ENCODE measurements around the gene THRA. TPM values are rescaled to one million over a fixed set of nuclear protein-coding genes. Genes with fewer than 3 reads are reported as not detected.

THRA gene
- total and polyA plus RNA-seq, 2 of the 8 experiments (the other 6 are each of a cell fraction or from before 2014, with no cell fraction given), result 6.4 to 10.2 TPM

DNA sequence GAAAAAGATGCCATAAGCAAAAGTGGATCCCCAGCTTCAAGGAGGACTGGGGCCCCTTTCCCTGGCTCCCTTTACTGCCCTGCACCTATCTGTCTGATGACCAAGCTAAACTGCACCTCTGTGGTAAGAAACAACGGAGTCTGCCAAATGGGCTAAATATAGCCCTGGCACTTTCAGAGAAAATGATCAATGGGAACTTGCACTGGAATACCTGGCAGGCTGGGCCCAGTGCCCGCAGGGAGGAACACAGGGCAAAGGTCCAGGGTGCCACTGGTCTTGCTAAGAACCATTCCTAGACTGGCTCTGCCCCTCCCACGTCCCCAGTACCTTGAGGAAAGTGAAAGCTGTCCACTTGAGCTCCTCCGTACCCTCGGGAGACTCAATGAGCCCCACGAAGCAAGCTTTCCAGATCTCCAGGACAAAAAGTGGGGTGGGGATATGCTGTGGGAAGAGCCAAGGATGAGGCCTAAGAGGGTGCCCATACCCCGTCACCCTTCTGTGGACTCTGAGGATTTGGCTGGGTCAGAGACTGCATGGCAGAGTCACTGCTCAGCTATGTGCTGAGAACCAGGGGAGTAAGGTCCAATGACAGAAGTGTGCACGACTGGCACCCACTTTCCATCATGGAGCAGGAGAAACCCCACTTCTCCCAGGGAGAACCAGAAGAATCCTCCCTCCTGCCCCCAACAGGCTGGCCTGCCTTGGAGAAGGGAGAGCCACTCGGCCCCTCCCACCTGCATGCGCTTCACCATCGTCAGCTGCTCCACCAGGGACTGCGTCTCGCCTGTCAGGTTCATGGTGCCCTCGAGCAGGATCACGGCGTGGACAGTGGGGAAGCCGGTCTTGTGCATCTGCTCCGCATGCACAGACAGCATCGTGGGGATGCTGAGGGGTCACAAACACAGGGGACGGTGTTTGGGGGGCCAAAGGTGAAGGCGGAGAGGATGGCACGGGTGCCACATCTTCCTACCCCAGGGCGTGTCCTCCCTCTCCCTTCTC, 30.1 kb upstream of the THRA start:
- H3K79me2 ChIP-seq (ENCODE audit: control insufficient read depth in 1 of 2, insufficient read depth in 2 of 2, low read length in 2 of 2), result no peaks in the 10 kb centered on the region
- H3K18ac ChIP-seq (ENCODE audit: extremely low read depth, low read length), result no peak overlapping the region
- H3K4me2 ChIP-seq (ENCODE audit: insufficient read depth in 1 of 2, low read depth in 2 of 2, low read length in 2 of 2), result no peak overlapping the region
- H2AK5ac ChIP-seq (ENCODE audit: low read depth, low read length), result no peak overlapping the region
- no peak overlapping the region for H3K27ac ChIP-seq (ENCODE audit: low read depth, low read length)
- no peak overlapping the region for H3K9ac ChIP-seq (replicated peaks in 1 of 4; ENCODE audit: extremely low read depth in 1 of 4, low read depth in 3 of 4, low read length in 3 of 4)
- H3K4me3 ChIP-seq (ENCODE audit: extremely low read depth in 1 of 4, insufficient read depth in 2 of 4, low read depth in 3 of 4, low read length in 4 of 4), result no peak overlapping the region
- H3K9me3 ChIP-seq (ENCODE audit: insufficient read depth in 2 of 2, low read depth in 1 of 2, low read length in 1 of 2), result no peaks in the 10 kb centered on the region
- H2BK5ac ChIP-seq (ENCODE audit: low read depth, low read length), result no peak overlapping the region
- DNase-seq (ENCODE audit: low read depth in 1 of 2, low spot score in 2 of 2) (no peak), FAIRE-seq (no peak)
- H3K79me1 ChIP-seq (ENCODE audit: low read depth, low read length), result no peaks in the 10 kb centered on the region
- peaks cover 0 to 5% of the 10 kb centered on the region in 2 experiments for H4K20me1 ChIP-seq (replicated peaks in 1 of 2; ENCODE audit: control insufficient read depth in 1 of 2, insufficient read depth in 2 of 2, low read length in 2 of 2)
- no peak overlapping the region for H2BK20ac ChIP-seq (ENCODE audit: low read length)
- H3K36me3 ChIP-seq (ENCODE audit: control insufficient read depth in 2 of 4, insufficient read depth in 4 of 4, low read length in 3 of 4), result peaks cover 11 to 38% (median 20%) of the 10 kb centered on the region in 4 experiments
- H4K8ac ChIP-seq (ENCODE audit: extremely low read depth, insufficient read depth, low read length), result peak overlapping the region; percentile 14; the same call in 1 of the 2 replicates
- H3K14ac ChIP-seq (ENCODE audit: insufficient read length), result no peak overlapping the region
- no peak overlapping the region for H3K23ac ChIP-seq (ENCODE audit: insufficient read length)
- no peak overlapping the region for H3K56ac ChIP-seq (replicated peaks; ENCODE audit: insufficient read length, low read depth, low read length)
- no peaks in the 10 kb centered on the region for H3K27me3 ChIP-seq (replicated peaks in 1 of 4; ENCODE audit: control insufficient read depth in 3 of 4, extremely low read depth in 1 of 4, insufficient read depth in 3 of 4, low read length in 3 of 4)
- H3K23me2 ChIP-seq (ENCODE audit: low read depth, low read length), result no peaks in the 10 kb centered on the region
- H4K91ac ChIP-seq (replicated peaks; ENCODE audit: insufficient read length, low read length), result no peak overlapping the region
- H2BK12ac ChIP-seq (ENCODE audit: low read depth, low read length), result no peak overlapping the region
- no peak overlapping the region for H2AFZ ChIP-seq (ENCODE audit: low read length)
- H3K4me1 ChIP-seq (replicated peaks in 1 of 4; ENCODE audit: control insufficient read depth in 3 of 4, insufficient read depth in 4 of 4, low read length in 3 of 4), result peaks cover 0 to 6% (median 1%) of the 10 kb centered on the region in 4 experiments; a peak in 4 of 7 replicates
- H3K4ac ChIP-seq (replicated peaks; ENCODE audit: insufficient read length, low read depth, low read length), result no peak overlapping the region
- WGBS, 2 experiments (ENCODE audit: extremely low coverage in 1 of 2, insufficient coverage in 1 of 2, insufficient read length in 1 of 2, insufficient replicate concordance in 2 of 2, low coverage in 1 of 2, low lambda C conversion rate in 2 of 2, missing lambda C conversion rate in 1 of 2), result 91% methylated on average over 23 of the region's 23 CpGs; no CpG with 5 or more reads in 1 of the 2 experiments
- H2BK15ac ChIP-seq (ENCODE audit: low read length), result no peak overlapping the region
- ChIA-PET CTCF (ENCODE audit: partially characterized antibody) (interaction anchor here (0.6 to 29.7 kb wide), 10 partner anchors 11 to 135 kb away, joined by 3 to 876 read pairs (median 4); partner anchors contain the start of genes CSF3, MED24 and THRA), POLR2A (ENCODE audit: partially characterized antibody) (interaction anchor here (0.8 to 2.6 kb wide), 4 partner anchors 10 to 21 kb away, joined by 3 to 6 read pairs (median 3); partner anchors contain the start of gene MED24)
- no peak overlapping the region for H4K5ac ChIP-seq (ENCODE audit: insufficient read length, low read depth, low read length)
- no peak overlapping the region for H2BK120ac ChIP-seq (replicated peaks; ENCODE audit: low read depth, low read length)
- TF ChIP-seq BACH1 (IDR thresholded peaks at IDR 0.05; ENCODE audit: low read length), result no peak
- no peak for TF ChIP-seq TCF12 (IDR thresholded peaks at IDR 0.05; ENCODE audit: low read depth, low read length)
- TF ChIP-seq NRF1 (IDR thresholded peaks at IDR 0.05; ENCODE audit: low read depth, low read length), result no peak
- TF ChIP-seq YY1 (IDR thresholded peaks at IDR 0.05; ENCODE audit: low read depth, low read length), result no peak
- TF ChIP-seq KDM1A (IDR thresholded peaks at IDR 0.05; ENCODE audit: borderline replicate concordance, low read length), result no peak
- no peak for TF ChIP-seq TEAD4 (IDR thresholded peaks at IDR 0.05; ENCODE audit: low read depth, low read length)
- TF ChIP-seq POLR2A (IDR thresholded peaks at IDR 0.05; ENCODE audit: control extremely low read depth in 1 of 2, low read depth in 2 of 2, low read length in 2 of 2), result no peak
- no peak for TF ChIP-seq SIX5 (IDR thresholded peaks at IDR 0.05; ENCODE audit: low read depth, low read length)
- no peak for TF ChIP-seq CTBP2 (IDR thresholded peaks at IDR 0.05; ENCODE audit: borderline replicate concordance, insufficient read depth, insufficient read length, low read length)
- no peak for TF ChIP-seq RFX5 (IDR thresholded peaks at IDR 0.05; ENCODE audit: borderline replicate concordance, low read depth, low read length)
- TF ChIP-seq SAP30 (IDR thresholded peaks at IDR 0.05; ENCODE audit: insufficient read depth, insufficient replicate concordance, low read length), result no peak
- no peak for TF ChIP-seq CBX5 (IDR thresholded peaks at IDR 0.05; ENCODE audit: low read depth, low read length)

Data from H1 (cell line).